Measurements from ENCODE around the gene FNDC3B. TPM values are rescaled to one million over a fixed set of nuclear protein-coding genes. Genes with fewer than 3 reads are reported as not detected.

Gene FNDC3B
- polyA plus RNA-seq, 2 of the 4 experiments (the other 2 are of a cell fraction), result 29.5 to 33.6 TPM

GRCh38 chr3:172129850-172130716 lies 90.7 kb downstream of the FNDC3B start:
- Histone ChIP-seq H3K4me1 (peaks cover 95% of the 10 kb centered on the region), H3K4me3 (0 out of 3 replicates have a peak overlapping the region, but pooled peaks have one; percentile 12), H3K9me3 (no peaks in the 10 kb centered on the region), H3K4me2 (peak overlapping the region; percentile 68), H3K27ac (peak overlapping the region; percentile 87 to 98)
- WGBS (ENCODE audit: missing lambda C conversion rate), result 4% methylated on average over 16 of the region's 16 CpGs
- peak; percentile 84 to 97 for DNase-seq (ENCODE audit: low read depth in 1 of 2, low spot score in 1 of 2)
- no peak for FAIRE-seq
- peak; percentile 84 to 96 for ATAC-seq
- ChIA-PET POLR2A (interaction anchor here (0.7 to 3.2 kb wide), 3 partner anchors 10 to 20 kb away, joined by 3 to 24 read pairs (median 4); no protein-coding TSS in a partner anchor), CTCF (interaction anchor here (1.0 to 1.6 kb wide), 5 partner anchors 8 to 211 kb away, joined by 3 to 5 read pairs (median 4); no protein-coding TSS in a partner anchor)
- TF ChIP-seq POLR2A (IDR thresholded peaks at IDR 0.05; ENCODE audit: low read length) (no peak), FOSB (CRISPR knock-in tag; IDR thresholded peaks at IDR 0.05) (no peak), HES2 (IDR thresholded peaks at IDR 0.05) (peak; percentile 59), BHLHE40 (IDR thresholded peaks at IDR 0.05; ENCODE audit: low read depth, low read length) (no peak), GATA3 (IDR thresholded peaks at IDR 0.05; ENCODE audit: borderline replicate concordance) (peak; percentile 85), TFCP2L1 (CRISPR knock-in tag; IDR thresholded peaks at IDR 0.05) (no peak), CTCF (IDR thresholded peaks at IDR 0.05) (no peak), EHMT2 (IDR thresholded peaks at IDR 0.05; ENCODE audit: low read depth) (no peak), TP53 (CRISPR knock-in tag; IDR thresholded peaks at IDR 0.05) (no peak), ZFP36 (IDR thresholded peaks at IDR 0.05; ENCODE audit: borderline replicate concordance, partially characterized antibody) (no peak), HDAC2 (IDR thresholded peaks at IDR 0.05) (no peak), ZSCAN20 (CRISPR knock-in tag; IDR thresholded peaks at IDR 0.05) (no peak), EHF (CRISPR knock-in tag; IDR thresholded peaks at IDR 0.05) (no peak), POLR2AphosphoS2 (conservative IDR thresholded peaks at IDR 0.05; ENCODE audit: low read length) (no peak), SREBF2 (IDR thresholded peaks at IDR 0.05) (no peak), CBX2 (IDR thresholded peaks at IDR 0.05; ENCODE audit: borderline replicate concordance, low read depth) (no peak), USF2 (IDR thresholded peaks at IDR 0.05) (no peak), MYC (IDR thresholded peaks at IDR 0.05; ENCODE audit: borderline replicate concordance, low read length) (no peak), ESRRA (IDR thresholded peaks at IDR 0.05; ENCODE audit: borderline replicate concordance, low read length) (no peak), CHD4 (IDR thresholded peaks at IDR 0.05; ENCODE audit: borderline replicate concordance) (no peak), JUN (IDR thresholded peaks at IDR 0.05) (peak; percentile 85 to 92; a peak in 4 of 5 replicates), RNF2 (IDR thresholded peaks at IDR 0.05; ENCODE audit: borderline replicate concordance, low read depth) (no peak), PHF8 (IDR thresholded peaks at IDR 0.05; ENCODE audit: borderline replicate concordance, low read depth) (no peak), KDM5A (IDR thresholded peaks at IDR 0.05) (no peak), MAX (IDR thresholded peaks at IDR 0.05) (peak; percentile 66), JUNB (IDR thresholded peaks at IDR 0.05) (peak; percentile 92), NR3C1 (IDR thresholded peaks at IDR 0.05) (no peak), ZC3H11A (IDR thresholded peaks at IDR 0.05) (no peak), FOXS1 (CRISPR knock-in tag; IDR thresholded peaks at IDR 0.05) (no peak), NFE2L2 (conservative IDR thresholded peaks at IDR 0.05; ENCODE audit: low read length) (no peak), CEBPB (IDR thresholded peaks at IDR 0.05) (peak; percentile 94 to 97), MAFK (IDR thresholded peaks at IDR 0.05; ENCODE audit: partially characterized antibody) (peak; percentile 83), HOXA7 (CRISPR knock-in tag; IDR thresholded peaks at IDR 0.05) (no peak; the same call in 1 of the 2 replicates), KDM1A (IDR thresholded peaks at IDR 0.05; ENCODE audit: low read depth) (no peak), ZNF302 (CRISPR knock-in tag; IDR thresholded peaks at IDR 0.05) (no peak)
- TF ChIP-seq, protein P1, sequence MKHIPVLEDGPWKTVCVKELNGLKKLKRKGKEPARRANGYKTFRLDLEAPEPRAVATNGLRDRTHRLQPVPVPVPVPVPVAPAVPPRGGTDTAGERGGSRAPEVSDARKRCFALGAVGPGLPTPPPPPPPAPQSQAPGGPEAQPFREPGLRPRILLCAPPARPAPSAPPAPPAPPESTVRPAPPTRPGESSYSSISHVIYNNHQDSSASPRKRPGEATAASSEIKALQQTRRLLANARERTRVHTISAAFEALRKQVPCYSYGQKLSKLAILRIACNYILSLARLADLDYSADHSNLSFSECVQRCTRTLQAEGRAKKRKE (CRISPR knock-in tag; IDR thresholded peaks at IDR 0.05; ENCODE audit: low read depth), result no peak
- TF ChIP-seq, protein P2, sequence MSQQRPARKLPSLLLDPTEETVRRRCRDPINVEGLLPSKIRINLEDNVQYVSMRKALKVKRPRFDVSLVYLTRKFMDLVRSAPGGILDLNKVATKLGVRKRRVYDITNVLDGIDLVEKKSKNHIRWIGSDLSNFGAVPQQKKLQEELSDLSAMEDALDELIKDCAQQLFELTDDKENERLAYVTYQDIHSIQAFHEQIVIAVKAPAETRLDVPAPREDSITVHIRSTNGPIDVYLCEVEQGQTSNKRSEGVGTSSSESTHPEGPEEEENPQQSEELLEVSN (IDR thresholded peaks at IDR 0.05; ENCODE audit: borderline replicate concordance, low read depth), result no peak
- TF ChIP-seq, protein P3, sequence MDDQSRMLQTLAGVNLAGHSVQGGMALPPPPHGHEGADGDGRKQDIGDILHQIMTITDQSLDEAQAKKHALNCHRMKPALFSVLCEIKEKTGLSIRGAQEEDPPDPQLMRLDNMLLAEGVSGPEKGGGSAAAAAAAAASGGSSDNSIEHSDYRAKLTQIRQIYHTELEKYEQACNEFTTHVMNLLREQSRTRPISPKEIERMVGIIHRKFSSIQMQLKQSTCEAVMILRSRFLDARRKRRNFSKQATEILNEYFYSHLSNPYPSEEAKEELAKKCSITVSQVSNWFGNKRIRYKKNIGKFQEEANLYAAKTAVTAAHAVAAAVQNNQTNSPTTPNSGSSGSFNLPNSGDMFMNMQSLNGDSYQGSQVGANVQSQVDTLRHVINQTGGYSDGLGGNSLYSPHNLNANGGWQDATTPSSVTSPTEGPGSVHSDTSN (IDR thresholded peaks at IDR 0.05), result 0 out of 2 replicates have a peak, but pooled peaks have one; percentile 37

Data from A549 (cell line).